Activated naive CD8-positive, alpha-beta T cell treated with anti-CD3 and anti-CD28 coated beads, Interleukin-2, amount 50 U/mL, for 16 hours (primary cell): ENCODE measurements around the gene SYT17.
"Not testable (repeated sequence)": the region's sequence is repeated elsewhere in the genome, so short reads cannot be mapped to it uniquely, and the experiment has no call there.

ENCODE experiments used
- DNase-seq: peaks from one replicate; pipeline ENCODE4 v3.0.0-alpha.2; 2020; ENCODE audit warnings: low read depth, low spot score

Gene SYT17

GRCh38 chr16:19173649-19174383 lies 5.8 kb downstream of the SYT17 start:
- no peak for DNase-seq

- DNase-seq = no peak
Measured at GRCh38 chr16:19174478-19174877, 6.4 kb downstream of the SYT17 start.

- DNase-seq = no peak
Measured at GRCh38 chr16:19175492-19176262, 7.6 kb downstream of the SYT17 start.

GRCh38 chr16:19177111-19177739 lies 9.2 kb downstream of the SYT17 start:
- no peak for DNase-seq

GRCh38 chr16:19179546-19180490 lies 11.8 kb downstream of the SYT17 start:
- DNase-seq = no peak

- DNase-seq = no peak
Measured at GRCh38 chr16:19180741-19181140, 12.7 kb downstream of the SYT17 start.

GRCh38 chr16:19182481-19182880 lies 14.4 kb downstream of the SYT17 start:
- DNase-seq = no peak

GRCh38 chr16:19183187-19183586 lies 15.1 kb downstream of the SYT17 start:
- no peak for DNase-seq

- no peak for DNase-seq
Measured at GRCh38 chr16:19184823-19185509, 16.9 kb downstream of the SYT17 start.

- DNase-seq = no peak
Measured at GRCh38 chr16:19185510-19185851, 17.4 kb downstream of the SYT17 start.

- DNase-seq = no peak
Measured at GRCh38 chr16:19186408-19186807, 18.4 kb downstream of the SYT17 start.

GRCh38 chr16:19187961-19188360 lies 19.9 kb downstream of the SYT17 start:
- DNase-seq = not testable (repeated sequence)

- DNase-seq = no peak
Measured at GRCh38 chr16:19188406-19188805, 20.4 kb downstream of the SYT17 start.

- DNase-seq = no peak
Measured at GRCh38 chr16:19192865-19193264, 24.8 kb downstream of the SYT17 start.

- DNase-seq = no peak
Measured at GRCh38 chr16:19196871-19197270, 28.8 kb downstream of the SYT17 start.

- DNase-seq = no peak
Measured at GRCh38 chr16:19203374-19203966, 35.4 kb downstream of the SYT17 start.

GRCh38 chr16:19210280-19210924 lies 42.4 kb downstream of the SYT17 start:
- DNase-seq = no peak

GRCh38 chr16:19210968-19211367 lies 42.9 kb downstream of the SYT17 start:
- no peak for DNase-seq

- DNase-seq = no peak
Measured at GRCh38 chr16:19212059-19212458, 44.0 kb downstream of the SYT17 start.

GRCh38 chr16:19213885-19214284 lies 45.8 kb downstream of the SYT17 start:
- DNase-seq = no peak
